Aorta (tissue), 5 donors: ENCODE measurements around the gene RBM4B. TPM values are rescaled to one million over a fixed set of nuclear protein-coding genes. Genes with fewer than 3 reads are reported as not detected.
A peak's percentile ranks its signal among the peaks of the same experiment; 100 is the strongest.

ENCODE experiments used
- ATAC-seq: fragments of 200-7000 bp; cut with Tn5 transposase; one replicate; pipeline ENCODE4 v1.9.1; 2022; ENCODE audit warnings: moderate library complexity; ENCODE audit not compliant: low FRiP score
- DNase-seq, 2 donors: peaks; one replicate each; pipeline ENCODE4 v3.0.0-alpha.2; 2020
- H3K27ac ChIP-seq, 2 donors: one replicate each; pipeline ENCODE4 v1.5.1; 2013; ENCODE audit warnings: low read length in 2 of 2, mild to moderate bottlenecking in 2 of 2, moderate library complexity in 2 of 2, control low read depth in 1 of 2, inconsistent platforms in 1 of 2, low read depth in 1 of 2
- H3K27me3 ChIP-seq, 2 donors: one replicate each; pipeline ENCODE4 v1.6.1; 2013; ENCODE audit warnings: control low read depth in 1 of 2, low read length in 1 of 2, mild to moderate bottlenecking in 1 of 2, moderate library complexity in 1 of 2; ENCODE audit not compliant: insufficient read depth in 2 of 2, control insufficient read depth in 1 of 2
- H3K36me3 ChIP-seq, 2 donors: one replicate each; pipeline ENCODE4 v1.6.1; 2013; ENCODE audit warnings: control low read depth in 1 of 2, low read length in 1 of 2, mild to moderate bottlenecking in 1 of 2; ENCODE audit not compliant: insufficient read depth in 2 of 2, control insufficient read depth in 1 of 2
- H3K4me1 ChIP-seq, 2 donors: one replicate each; pipeline ENCODE4 v1.6.1; 2013; ENCODE audit warnings: low read length in 2 of 2, control low read depth in 1 of 2, mild to moderate bottlenecking in 1 of 2, moderate library complexity in 1 of 2; ENCODE audit not compliant: insufficient read depth in 2 of 2, control insufficient read depth in 1 of 2
- H3K4me3 ChIP-seq, 2 donors: one replicate each; pipeline ENCODE4 v1.5.1; 2013; ENCODE audit warnings: low read length in 2 of 2, control low read depth in 1 of 2, mild to moderate bottlenecking in 1 of 2
- H3K9me3 ChIP-seq: one replicate; pipeline ENCODE4 v1.6.1; 2013; ENCODE audit warnings: mild to moderate bottlenecking, low read length; ENCODE audit not compliant: control insufficient read depth
- WGBS, 2 donors: extraction: QIAGEN DNeasy Blood & Tissue Kit; methylation state at CpG; one replicate each; pipeline ENCODE4 v1.1.7; 2013; 5-methylcytosine and 5-hydroxymethylcytosine counted together
- intact Hi-C, 2 donors: fragments of 100-400 bp; cut with DNase I; formaldehyde crosslinking; loops; one replicate each; pipeline versions ENCODE4 v1.14.2 to v1.15.0; 2022
- polyA plus RNA-seq, 2 donors: library from polyadenylated mRNA; stranded (reverse); fragments of 200-250 nt; gene quantifications; one replicate each; pipeline ENCODE4 v1.2.3, GENCODE V29; 2013
- total RNA-seq, 2 donors: library from RNA; stranded (reverse); fragmentation: NEBNext Ultra II Directional; extraction: Animal tissue kit (Norgen Biotek cat#: 25700); gene quantifications; one replicate each; pipeline ENCODE4 v1.2.1, GENCODE V29; 2021
- donor health status: healthy with polysubstance abuse.
- donor health status: Bipolar disorder and iron deficiency.
- donor health status: DM: no; HTN: no; CAD: no.
- donor health status: DM: no; HTN: no; CAD: no.
- donor health status: DM: yes; HTN: yes; CAD: no.

Gene RBM4B
- total and polyA plus RNA-seq, 4 donors = 7.3 to 16.5 (median 10.8) TPM

GRCh38 chr11:66632952-66633351 lies 44.7 kb downstream of the RBM4B start:
- H3K4me3 ChIP-seq = no peak overlapping the region
- no peaks in the 10 kb centered on the region for H3K27me3 ChIP-seq
- 44 to 48% methylated on average over 2 of the region's 2 CpGs for WGBS, 2 donors
- no peak for ATAC-seq
- H3K4me1 ChIP-seq = no peaks in the 10 kb centered on the region
- DNase-seq = no peak
- peaks cover 0 to 2% of the 10 kb centered on the region in 2 donors for H3K36me3 ChIP-seq
- intact Hi-C loops = no loop called here
- H3K9me3 ChIP-seq = no peaks in the 10 kb centered on the region
- H3K27ac ChIP-seq = no peak overlapping the region

GRCh38 chr11:66631883-66632282 lies 45.8 kb downstream of the RBM4B start:
- intact Hi-C loops = no loop called here
- no peak for ATAC-seq
- no peaks in the 10 kb centered on the region for H3K9me3 ChIP-seq
- H3K4me1 ChIP-seq = peaks cover 0 to 2% of the 10 kb centered on the region in 2 donors
- H3K4me3 ChIP-seq = no peak overlapping the region
- H3K27ac ChIP-seq = no peak overlapping the region
- no peaks in the 10 kb centered on the region for H3K27me3 ChIP-seq
- H3K36me3 ChIP-seq = peaks cover 0 to 5% of the 10 kb centered on the region in 2 donors
- 83 to 85% methylated on average over 6 of the region's 6 CpGs for WGBS, 2 donors
- no peak for DNase-seq

GRCh38 chr11:66629356-66629755 lies 48.3 kb downstream of the RBM4B start:
- Histone ChIP-seq H3K27me3 (no peaks in the 10 kb centered on the region), H3K27ac (no peak overlapping the region), H3K36me3 (peaks cover 0 to 19% of the 10 kb centered on the region in 2 donors), H3K9me3 (no peaks in the 10 kb centered on the region), H3K4me3 (no peak overlapping the region), H3K4me1 (peaks cover 0 to 2% of the 10 kb centered on the region in 2 donors)
- no peak for ATAC-seq
- WGBS, 2 donors = 75 to 79% methylated on average over 2 of the region's 2 CpGs
- no peak for DNase-seq
- intact Hi-C loops = no loop called here

- intact Hi-C loops = no loop called here
- no peak overlapping the region for H3K27ac ChIP-seq
- peaks cover 0 to 2% of the 10 kb centered on the region in 2 donors for H3K4me1 ChIP-seq
- no peak for DNase-seq
- WGBS, 2 donors = 90 to 92% methylated on average over 7 of the region's 7 CpGs
- no peaks in the 10 kb centered on the region for H3K27me3 ChIP-seq
- H3K4me3 ChIP-seq = no peak overlapping the region
- H3K9me3 ChIP-seq = no peaks in the 10 kb centered on the region
- no peak for ATAC-seq
- peaks cover 0 to 20% of the 10 kb centered on the region in 2 donors for H3K36me3 ChIP-seq
Observed at GRCh38 chr11:66628061-66628603, 49.6 kb downstream of the RBM4B start.

- peaks cover 0 to 2% of the 10 kb centered on the region in 2 donors for H3K4me1 ChIP-seq
- H3K27me3 ChIP-seq = no peaks in the 10 kb centered on the region
- intact Hi-C loops = no loop called here
- ATAC-seq (no peak), DNase-seq (no peak)
- 82 to 85% methylated on average over 7 of the region's 7 CpGs for WGBS, 2 donors
- no peak overlapping the region for H3K27ac ChIP-seq
- peaks cover 0 to 20% of the 10 kb centered on the region in 2 donors for H3K36me3 ChIP-seq
- no peak overlapping the region for H3K4me3 ChIP-seq
- H3K9me3 ChIP-seq = no peaks in the 10 kb centered on the region
Observed at GRCh38 chr11:66626926-66627325, 50.8 kb downstream of the RBM4B start.

- no peak for ATAC-seq
- DNase-seq = no peak
- intact Hi-C loops = no loop called here
- H3K27ac ChIP-seq = no peak overlapping the region
- H3K36me3 ChIP-seq = peaks cover 0 to 20% of the 10 kb centered on the region in 2 donors
- no peaks in the 10 kb centered on the region for H3K9me3 ChIP-seq
- H3K4me3 ChIP-seq = no peak overlapping the region
- 96 to 98% methylated on average over 25 of the region's 25 CpGs for WGBS, 2 donors
- H3K27me3 ChIP-seq = no peaks in the 10 kb centered on the region
- peaks cover 0 to 2% of the 10 kb centered on the region in 2 donors for H3K4me1 ChIP-seq
Observed at GRCh38 chr11:66626382-66626781, 51.3 kb downstream of the RBM4B start.

GRCh38 chr11:66625752-66626149 lies 51.9 kb downstream of the RBM4B start:
- Histone ChIP-seq H3K27ac (no peak overlapping the region), H3K27me3 (no peaks in the 10 kb centered on the region), H3K9me3 (no peaks in the 10 kb centered on the region), H3K4me1 (peaks cover 0 to 2% of the 10 kb centered on the region in 2 donors), H3K4me3 (no peak overlapping the region), H3K36me3 (peaks cover 0 to 20% of the 10 kb centered on the region in 2 donors)
- ATAC-seq = no peak
- DNase-seq = no peak
- intact Hi-C loops = no loop called here
- 89 to 91% methylated on average over 9 of the region's 9 CpGs for WGBS, 2 donors

- DNase-seq (no peak), ATAC-seq (peak; percentile 16)
- Histone ChIP-seq H3K27ac (no peak overlapping the region), H3K9me3 (no peaks in the 10 kb centered on the region), H3K27me3 (no peaks in the 10 kb centered on the region), H3K4me3 (no peak overlapping the region), H3K36me3 (peaks cover 0 to 20% of the 10 kb centered on the region in 2 donors), H3K4me1 (peaks cover 0 to 2% of the 10 kb centered on the region in 2 donors)
- WGBS, 2 donors = 93 to 94% methylated on average over 26 of the region's 26 CpGs
- intact Hi-C loops = no loop called here
Observed at GRCh38 chr11:66625041-66625751, 52.5 kb downstream of the RBM4B start.

GRCh38 chr11:66624450-66624849 lies 53.2 kb downstream of the RBM4B start:
- ATAC-seq (no peak), DNase-seq (no peak)
- Histone ChIP-seq H3K9me3 (no peaks in the 10 kb centered on the region), H3K4me3 (no peak overlapping the region), H3K27ac (no peak overlapping the region), H3K36me3 (peaks cover 0 to 20% of the 10 kb centered on the region in 2 donors), H3K4me1 (peaks cover 0 to 2% of the 10 kb centered on the region in 2 donors), H3K27me3 (no peaks in the 10 kb centered on the region)
- intact Hi-C loops = no loop called here
- 84 to 85% methylated on average over 16 of the region's 16 CpGs for WGBS, 2 donors
